22Rv1 (cell line): ENCODE data around the gene CNOT1.

Source experiments
- H3K27ac ChIP-seq: fragments of 450-650 bp; 2 replicates; pipeline ENCODE4 v1.5.1; 2017
- CTCF ChIP-seq: fragments of 450-650 bp; IDR thresholded peaks from 2 replicates; pipeline ENCODE4 v1.5.1; 2017; ENCODE audit warnings: mild to moderate bottlenecking
- ZFX ChIP-seq: fragments of 450-650 bp; IDR thresholded peaks from 2 replicates; pipeline ENCODE4 v1.6.1; 2017; ENCODE audit warnings: antibody characterized with exemption, borderline replicate concordance

CNOT1 gene

DNA sequence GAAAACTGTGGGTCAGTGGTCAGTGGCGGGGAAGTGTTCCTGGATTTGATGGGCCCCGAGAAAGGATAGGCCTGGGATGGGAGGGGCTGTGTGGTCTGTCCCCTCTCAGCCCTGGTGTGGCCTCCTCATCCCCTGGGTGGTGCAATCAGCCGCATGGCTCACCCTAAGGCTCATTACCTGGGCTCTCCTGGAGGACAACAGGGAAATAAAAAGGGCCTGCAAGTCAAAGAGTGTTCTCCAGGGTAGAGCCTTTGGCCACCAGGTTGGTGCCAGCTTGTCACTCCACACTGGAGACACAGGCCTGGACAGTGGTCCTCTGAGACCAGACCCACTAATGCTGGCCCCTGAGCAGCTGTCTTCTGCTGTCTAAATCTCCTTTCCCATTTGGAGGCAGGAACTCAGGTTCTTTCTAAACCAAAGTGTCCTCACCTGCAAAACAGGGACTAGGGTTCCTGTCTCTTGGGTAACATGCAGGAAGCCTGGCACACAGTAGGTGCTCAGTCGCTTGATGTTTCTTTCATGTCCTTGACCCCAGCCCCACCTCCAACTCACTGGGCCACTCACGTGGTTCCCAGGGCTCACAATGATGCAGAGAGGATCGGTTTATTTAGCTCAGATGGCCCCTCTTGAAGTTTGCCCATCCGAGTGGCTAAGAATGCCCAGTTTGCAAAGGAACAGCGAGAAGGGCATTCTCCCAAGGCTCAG lies 127.3 kb downstream of the CNOT1 start:
- no peak overlapping the region for H3K27ac ChIP-seq
- no peak for TF ChIP-seq CTCF
- no peak for TF ChIP-seq ZFX

DNA sequence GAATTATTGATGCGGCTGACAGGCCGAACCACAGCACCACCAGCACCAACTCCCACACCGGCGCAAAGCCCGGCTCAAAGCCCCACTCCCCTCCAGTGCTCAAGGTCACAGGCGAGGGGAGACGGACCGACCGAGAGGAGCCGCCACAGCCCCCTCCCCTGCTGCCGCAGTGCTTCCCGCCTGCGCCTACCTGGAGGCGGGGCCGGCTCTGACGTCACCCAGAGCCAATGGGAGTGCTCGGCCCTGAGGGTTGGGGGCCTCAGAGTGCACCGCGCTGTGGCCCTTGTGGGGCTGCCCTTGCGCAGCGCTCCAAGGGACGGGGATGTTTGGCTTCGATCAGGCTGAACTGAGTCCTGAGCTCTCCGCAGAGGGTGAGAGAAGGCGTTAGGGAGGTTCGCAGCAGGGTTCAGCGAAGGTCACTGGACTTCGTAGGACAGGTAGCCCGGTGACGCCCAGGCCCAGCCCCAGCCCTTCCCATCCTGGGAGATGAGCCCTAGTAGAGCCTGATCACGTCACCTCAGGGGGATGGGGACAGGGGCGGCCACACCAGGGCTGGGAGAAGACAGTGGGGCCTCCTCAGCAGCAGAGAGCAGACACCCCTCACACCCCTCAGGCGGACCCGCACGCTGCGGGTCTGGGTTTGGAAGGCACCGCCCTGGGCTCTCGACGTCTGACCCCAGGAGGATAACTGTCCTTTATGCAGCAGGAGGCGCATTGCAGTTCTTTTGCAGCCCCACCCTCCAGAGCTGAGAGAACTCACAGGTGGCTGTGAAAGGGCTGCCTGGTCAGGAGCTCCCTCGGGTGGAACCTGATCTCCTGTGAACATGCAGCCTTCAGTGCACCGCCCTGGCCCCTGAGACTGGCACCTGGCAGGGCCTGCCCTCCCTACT lies 128.1 kb downstream of the CNOT1 start:
- TF ChIP-seq CTCF (no peak), ZFX (no peak)
- 0 out of 2 replicates have a peak overlapping the region, but pooled peaks have one; percentile 35 for H3K27ac ChIP-seq

DNA sequence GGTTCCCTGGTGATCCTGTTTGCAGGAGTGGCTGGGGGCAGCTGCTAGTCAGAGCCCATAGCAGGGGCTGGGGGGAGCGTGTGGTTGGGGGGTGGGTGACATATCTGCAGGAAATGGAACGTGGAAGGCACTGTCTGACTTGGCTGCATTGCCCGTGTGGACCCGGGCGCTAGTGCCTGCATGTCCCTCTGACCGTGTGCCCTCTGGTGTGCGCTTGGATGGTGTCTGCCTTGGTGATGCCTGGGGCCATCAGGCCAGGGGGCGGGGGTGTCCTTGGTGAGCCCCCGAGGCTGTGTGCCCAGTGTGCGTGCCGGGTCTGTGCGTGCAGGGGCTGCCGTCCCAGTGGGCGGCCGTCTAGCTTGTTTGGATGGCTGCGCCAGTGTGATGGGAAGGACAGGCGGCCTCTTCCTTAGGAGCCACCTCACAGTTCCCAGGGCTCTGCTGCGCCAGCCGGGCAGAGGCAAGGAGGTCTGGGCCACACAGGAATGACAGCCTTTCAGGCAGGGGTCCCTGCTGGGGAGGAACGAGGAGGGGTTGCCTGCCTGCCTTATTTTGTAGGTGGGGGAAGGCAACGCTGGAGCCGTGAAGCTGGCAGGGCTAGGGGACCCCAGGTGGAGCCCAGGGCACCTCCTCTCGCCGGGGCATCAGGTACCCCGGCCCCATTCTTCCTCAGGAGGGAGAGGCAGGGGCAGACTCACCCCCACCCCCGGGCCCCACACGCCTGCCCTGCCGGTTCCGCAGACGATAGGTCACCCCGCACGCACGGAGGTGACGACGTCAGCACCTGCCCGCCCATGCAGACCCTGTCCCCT lies 129.0 kb downstream of the CNOT1 start:
- H3K27ac ChIP-seq: peak overlapping the region; percentile 35; the same call in 1 of the 2 replicates
- TF ChIP-seq ZFX (no peak), CTCF (no peak)

- TF ChIP-seq ZFX (no peak), CTCF (no peak)
- peak within 1 kb of the TSS; percentile 35; the same call in 1 of the 2 replicates for H3K27ac ChIP-seq
These were observed 129.8 kb downstream of the CNOT1 start, which contains the start of gene NDRG4 for GRCh38 chr16:58499615-58500351. NDRG4 (plus strand) TSS chr16:58500143; CDS start chr16:58500249, 106 bp downstream.

DNA sequence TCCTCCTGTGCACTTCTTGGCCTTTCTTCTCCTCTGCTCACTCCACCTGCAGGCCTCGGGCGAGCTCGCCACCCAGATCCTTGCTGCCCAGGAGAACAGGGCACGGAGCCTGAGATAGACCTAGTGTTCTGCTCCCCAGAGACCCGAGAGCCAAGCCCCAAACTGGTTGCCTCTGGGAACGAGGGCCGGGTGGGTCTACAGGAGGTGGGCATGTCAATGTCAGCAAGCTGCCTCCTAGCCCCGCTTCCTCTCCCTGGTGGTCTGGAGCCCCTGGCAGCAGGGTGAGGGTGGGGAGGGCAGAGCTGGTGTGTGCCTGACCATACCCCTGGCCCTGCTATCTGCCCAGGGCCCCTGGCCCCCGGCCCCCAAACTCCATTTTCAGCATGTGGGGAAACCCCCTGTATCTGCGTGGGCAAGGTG lies 130.5 kb downstream of the CNOT1 start:
- H3K27ac ChIP-seq: no peak overlapping the region
- TF ChIP-seq ZFX (no peak), CTCF (no peak)

GRCh38 chr16:58498341-58499091 lies 131.1 kb downstream of the CNOT1 start:
- H3K27ac ChIP-seq: no peak overlapping the region
- TF ChIP-seq ZFX: no peak
- no peak for TF ChIP-seq CTCF
